Skeletal muscle cell (primary cell): Measurements from ENCODE around the gene SSC5D.
"Not testable (repeated sequence)": the region's sequence is repeated elsewhere in the genome, so short reads cannot be mapped to it uniquely, and the experiment has no call there.

Experiments
- DNase-seq: peaks from one replicate; pipeline ENCODE4 v3.0.0-alpha.2; 2010; ENCODE audit warnings: low read depth
- H3K4me3 ChIP-seq: 2 replicates; pipeline ENCODE4 v1.5.1; 2011; ENCODE audit warnings: low read depth, mild to moderate bottlenecking, control low read depth, low read length, moderate library complexity

The SSC5D gene

GRCh38 chr19:55527197-55528029 lies 39.2 kb downstream of the SSC5D start:
- DNase-seq, result no peak
- no peak overlapping the region for H3K4me3 ChIP-seq

GRCh38 chr19:55528030-55528803 lies 40.0 kb downstream of the SSC5D start:
- no peak for DNase-seq
- H3K4me3 ChIP-seq, result no peak overlapping the region

GRCh38 chr19:55529636-55530234 lies 41.5 kb downstream of the SSC5D start:
- no peak overlapping the region for H3K4me3 ChIP-seq
- no peak for DNase-seq

- H3K4me3 ChIP-seq, result no peak overlapping the region
- DNase-seq, result no peak
Measured at GRCh38 chr19:55530996-55531395, 42.8 kb downstream of the SSC5D start.

- not testable (repeated sequence) for DNase-seq, H3K4me3 ChIP-seq
Measured at GRCh38 chr19:55534280-55534679, 46.0 kb downstream of the SSC5D start.

GRCh38 chr19:55535173-55535964 lies 47.1 kb downstream of the SSC5D start:
- no peak overlapping the region for H3K4me3 ChIP-seq
- no peak for DNase-seq

GRCh38 chr19:55535965-55536350 lies 47.7 kb downstream of the SSC5D start:
- DNase-seq, result no peak

GRCh38 chr19:55536366-55536765 lies 48.1 kb downstream of the SSC5D start:
- no peak for DNase-seq
- H3K4me3 ChIP-seq, result no peak overlapping the region

More at GRCh38 chr19:55535965-55536350, 47.7 kb downstream of the SSC5D start:
- no peak overlapping the region for H3K4me3 ChIP-seq

GRCh38 chr19:55536951-55537740 lies 48.9 kb downstream of the SSC5D start, which contains the start of gene SBK2:
TSS of gene SBK2 (minus strand) at chr19:55537133. CDS start at chr19:55536294, 839 bp downstream.
- H3K4me3 ChIP-seq, result peak within 1 kb of the TSS; percentile 13
- no peak for DNase-seq

- no peak for DNase-seq
Measured at GRCh38 chr19:55537741-55538111, 49.5 kb downstream of the SSC5D start.

GRCh38 chr19:55538132-55538531 lies 49.9 kb downstream of the SSC5D start:
- H3K4me3 ChIP-seq, result no peak overlapping the region
- no peak for DNase-seq

More at GRCh38 chr19:55537741-55538111, 49.5 kb downstream of the SSC5D start:
- no peak overlapping the region for H3K4me3 ChIP-seq

- H3K4me3 ChIP-seq, result no peak overlapping the region
Measured at GRCh38 chr19:55539090-55539984, 51.1 kb downstream of the SSC5D start.

GRCh38 chr19:55540619-55541018 lies 52.4 kb downstream of the SSC5D start:
- no peak overlapping the region for H3K4me3 ChIP-seq
- DNase-seq, result no peak

More at GRCh38 chr19:55539090-55539984, 51.1 kb downstream of the SSC5D start:
- DNase-seq, result no peak

GRCh38 chr19:55541091-55541490 lies 52.9 kb downstream of the SSC5D start:
- H3K4me3 ChIP-seq, result no peak overlapping the region
- no peak for DNase-seq

- no peak for DNase-seq
- H3K4me3 ChIP-seq, result no peak overlapping the region
Measured at GRCh38 chr19:55542292-55542855, 54.1 kb downstream of the SSC5D start.

GRCh38 chr19:55543567-55543966 lies 55.3 kb downstream of the SSC5D start:
- DNase-seq, result no peak
- no peak overlapping the region for H3K4me3 ChIP-seq

GRCh38 chr19:55544014-55544413 lies 55.8 kb downstream of the SSC5D start:
- no peak for DNase-seq
- H3K4me3 ChIP-seq, result no peak overlapping the region
